ENCODE data around the gene ARL6IP1.
A peak's percentile ranks its signal among the peaks of the same experiment; 100 is the strongest.

ARL6IP1 gene

DNA sequence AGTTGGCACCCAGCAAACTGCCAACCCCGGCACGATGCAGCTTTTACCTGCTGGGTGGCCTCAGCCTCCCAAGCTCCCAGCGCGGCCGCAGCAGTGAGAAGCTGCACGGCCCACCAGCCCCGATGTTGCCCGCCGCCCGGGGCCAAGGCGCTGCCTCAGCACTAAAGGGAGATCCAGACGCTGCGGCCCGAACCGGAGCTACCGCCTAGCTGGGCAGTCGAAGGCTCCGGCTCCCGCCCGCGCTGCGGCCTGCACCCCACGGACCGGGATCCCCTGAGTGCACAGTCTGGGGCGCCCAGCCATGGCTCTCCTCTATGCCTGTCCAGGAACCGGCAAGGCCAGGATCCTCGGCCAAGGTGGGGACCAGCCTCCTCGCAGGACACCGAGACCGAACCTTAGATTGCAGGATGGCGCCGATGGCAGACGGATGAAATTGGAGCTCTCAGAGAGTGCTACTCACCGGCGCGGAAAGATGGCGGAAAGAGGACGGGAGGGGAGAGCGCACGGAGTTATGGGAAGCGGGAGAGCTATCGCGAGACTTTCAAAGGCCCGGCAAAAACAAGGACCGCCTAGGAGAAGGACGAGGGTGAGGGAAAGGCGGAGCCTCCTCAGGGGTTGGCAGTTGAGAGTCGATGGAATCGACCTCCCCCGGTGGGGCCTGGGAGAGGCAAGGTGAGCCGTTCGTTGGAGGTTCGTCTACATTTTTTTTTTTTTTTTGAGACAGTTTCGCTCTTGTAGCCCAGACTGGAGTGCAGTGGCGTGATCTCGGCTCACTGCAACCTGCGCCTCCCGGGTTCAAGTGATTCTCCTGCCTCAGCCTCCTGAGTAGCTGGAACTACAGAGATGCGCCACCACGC lies 11.3 kb downstream of the ARL6IP1 start, which contains the start of gene RPS15A:
RPS15A (minus strand) TSS at position 485 of the 857 bp plus-strand sequence. CDS start 1,221 bp downstream, outside the sequence.
- peaks cover 4% of the 10 kb centered on the region; the same call in 1 of the 2 replicates for H3K4me1 ChIP-seq (ENCODE audit: control insufficient read depth, insufficient read depth, low read length)
- H3K4me3 ChIP-seq (ENCODE audit: low read depth, low read length), result peak within 1 kb of the TSS; percentile 66
- ChIA-PET CTCF (interaction anchor here (2.1 kb wide), 1 partner anchor 12 kb away, joined by 8 read pairs; the partner anchor contains the start of gene ARL6IP1), POLR2A (interaction anchor here (0.7 to 10.4 kb wide), 13 partner anchors 12 to 765 kb away, joined by 3 to 329 read pairs (median 4); partner anchors contain the start of genes ARL6IP1, CCP110, COQ7 and ITPRIPL2)
- no peaks in the 10 kb centered on the region for H3K9me3 ChIP-seq (ENCODE audit: control insufficient read depth, insufficient read depth, low read depth, low read length)
- H3K36me3 ChIP-seq (ENCODE audit: control insufficient read depth in 2 of 2, insufficient read depth in 1 of 2, low read length in 2 of 2), result peaks cover 45 to 79% of the 10 kb centered on the region in 2 experiments
- H3K27ac ChIP-seq (ENCODE audit: extremely low read depth, low read depth, low read length), result peak within 1 kb of the TSS; percentile 99
- TF ChIP-seq, protein P1, sequence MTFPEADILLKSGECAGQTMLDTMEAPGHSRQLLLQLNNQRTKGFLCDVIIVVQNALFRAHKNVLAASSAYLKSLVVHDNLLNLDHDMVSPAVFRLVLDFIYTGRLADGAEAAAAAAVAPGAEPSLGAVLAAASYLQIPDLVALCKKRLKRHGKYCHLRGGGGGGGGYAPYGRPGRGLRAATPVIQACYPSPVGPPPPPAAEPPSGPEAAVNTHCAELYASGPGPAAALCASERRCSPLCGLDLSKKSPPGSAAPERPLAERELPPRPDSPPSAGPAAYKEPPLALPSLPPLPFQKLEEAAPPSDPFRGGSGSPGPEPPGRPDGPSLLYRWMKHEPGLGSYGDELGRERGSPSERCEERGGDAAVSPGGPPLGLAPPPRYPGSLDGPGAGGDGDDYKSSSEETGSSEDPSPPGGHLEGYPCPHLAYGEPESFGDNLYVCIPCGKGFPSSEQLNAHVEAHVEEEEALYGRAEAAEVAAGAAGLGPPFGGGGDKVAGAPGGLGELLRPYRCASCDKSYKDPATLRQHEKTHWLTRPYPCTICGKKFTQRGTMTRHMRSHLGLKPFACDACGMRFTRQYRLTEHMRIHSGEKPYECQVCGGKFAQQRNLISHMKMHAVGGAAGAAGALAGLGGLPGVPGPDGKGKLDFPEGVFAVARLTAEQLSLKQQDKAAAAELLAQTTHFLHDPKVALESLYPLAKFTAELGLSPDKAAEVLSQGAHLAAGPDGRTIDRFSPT (tag by site-specific recombination; IDR thresholded peaks at IDR 0.05), result no peak
- TF ChIP-seq, protein P2, sequence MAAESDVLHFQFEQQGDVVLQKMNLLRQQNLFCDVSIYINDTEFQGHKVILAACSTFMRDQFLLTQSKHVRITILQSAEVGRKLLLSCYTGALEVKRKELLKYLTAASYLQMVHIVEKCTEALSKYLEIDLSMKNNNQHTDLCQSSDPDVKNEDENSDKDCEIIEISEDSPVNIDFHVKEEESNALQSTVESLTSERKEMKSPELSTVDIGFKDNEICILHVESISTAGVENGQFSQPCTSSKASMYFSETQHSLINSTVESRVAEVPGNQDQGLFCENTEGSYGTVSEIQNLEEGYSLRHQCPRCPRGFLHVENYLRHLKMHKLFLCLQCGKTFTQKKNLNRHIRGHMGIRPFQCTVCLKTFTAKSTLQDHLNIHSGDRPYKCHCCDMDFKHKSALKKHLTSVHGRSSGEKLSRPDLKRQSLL (tag by site-specific recombination; IDR thresholded peaks at IDR 0.05), result no peak
- peak; percentile 50; the same call in 1 of the 2 replicates for TF ChIP-seq ZIC2 (tag by site-specific recombination; IDR thresholded peaks at IDR 0.05)
- TF ChIP-seq ZNF660 (tag by site-specific recombination; IDR thresholded peaks at IDR 0.05), result 0 out of 2 replicates have a peak, but pooled peaks have one; percentile 37
- peak; percentile 61 for TF ChIP-seq KLF16 (tag by site-specific recombination; IDR thresholded peaks at IDR 0.05)
- peak; percentile 94 for TF ChIP-seq ZNF639 (tag by site-specific recombination; IDR thresholded peaks at IDR 0.05)
- TF ChIP-seq ZNF837 (tag by site-specific recombination; IDR thresholded peaks at IDR 0.05), result no peak
- no peak for TF ChIP-seq ZNF10 (tag by site-specific recombination; IDR thresholded peaks at IDR 0.05)
- no peak for TF ChIP-seq ZNF521 (tag by site-specific recombination; IDR thresholded peaks at IDR 0.05)
- no peak for TF ChIP-seq ZNF600 (tag by site-specific recombination; IDR thresholded peaks at IDR 0.05)
- no peak for TF ChIP-seq ZNF701 (tag by site-specific recombination; IDR thresholded peaks at IDR 0.05)
- TF ChIP-seq, protein P3, sequence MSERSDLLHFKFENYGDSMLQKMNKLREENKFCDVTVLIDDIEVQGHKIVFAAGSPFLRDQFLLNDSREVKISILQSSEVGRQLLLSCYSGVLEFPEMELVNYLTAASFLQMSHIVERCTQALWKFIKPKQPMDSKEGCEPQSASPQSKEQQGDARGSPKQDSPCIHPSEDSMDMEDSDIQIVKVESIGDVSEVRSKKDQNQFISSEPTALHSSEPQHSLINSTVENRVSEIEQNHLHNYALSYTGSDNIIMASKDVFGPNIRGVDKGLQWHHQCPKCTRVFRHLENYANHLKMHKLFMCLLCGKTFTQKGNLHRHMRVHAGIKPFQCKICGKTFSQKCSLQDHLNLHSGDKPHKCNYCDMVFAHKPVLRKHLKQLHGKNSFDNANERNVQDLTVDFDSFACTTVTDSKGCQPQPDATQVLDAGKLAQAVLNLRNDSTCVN (tag by site-specific recombination; optimal IDR thresholded peaks at IDR 0.05), result peak; percentile 36
- no peak for TF ChIP-seq ZNF423 (tag by site-specific recombination; IDR thresholded peaks at IDR 0.05)
- TF ChIP-seq ZNF335 (tag by site-specific recombination; conservative IDR thresholded peaks at IDR 0.05), result peak; percentile 95
- peak; percentile 15; the same call in 1 of the 2 replicates for TF ChIP-seq ZBTB21 (tag by site-specific recombination; IDR thresholded peaks at IDR 0.05)
- TF ChIP-seq PRDM2 (tag by site-specific recombination; IDR thresholded peaks at IDR 0.05; ENCODE audit: borderline replicate concordance), result no peak
- TF ChIP-seq ZSCAN5A (tag by site-specific recombination; IDR thresholded peaks at IDR 0.05), result peak; percentile 63; the same call in 1 of the 2 replicates
- no peak for TF ChIP-seq ZNF354C (tag by site-specific recombination; IDR thresholded peaks at IDR 0.05; ENCODE audit: borderline replicate concordance, low read depth)
- TF ChIP-seq ZSCAN23 (tag by site-specific recombination; IDR thresholded peaks at IDR 0.05), result peak; percentile 38; the same call in 1 of the 2 replicates
- no peak for TF ChIP-seq ZNF157 (tag by site-specific recombination; IDR thresholded peaks at IDR 0.05)
- TF ChIP-seq ZNF677 (tag by site-specific recombination; IDR thresholded peaks at IDR 0.05), result no peak
